ENCODE measurements around the gene NPAS1.

The NPAS1 gene, protein sequence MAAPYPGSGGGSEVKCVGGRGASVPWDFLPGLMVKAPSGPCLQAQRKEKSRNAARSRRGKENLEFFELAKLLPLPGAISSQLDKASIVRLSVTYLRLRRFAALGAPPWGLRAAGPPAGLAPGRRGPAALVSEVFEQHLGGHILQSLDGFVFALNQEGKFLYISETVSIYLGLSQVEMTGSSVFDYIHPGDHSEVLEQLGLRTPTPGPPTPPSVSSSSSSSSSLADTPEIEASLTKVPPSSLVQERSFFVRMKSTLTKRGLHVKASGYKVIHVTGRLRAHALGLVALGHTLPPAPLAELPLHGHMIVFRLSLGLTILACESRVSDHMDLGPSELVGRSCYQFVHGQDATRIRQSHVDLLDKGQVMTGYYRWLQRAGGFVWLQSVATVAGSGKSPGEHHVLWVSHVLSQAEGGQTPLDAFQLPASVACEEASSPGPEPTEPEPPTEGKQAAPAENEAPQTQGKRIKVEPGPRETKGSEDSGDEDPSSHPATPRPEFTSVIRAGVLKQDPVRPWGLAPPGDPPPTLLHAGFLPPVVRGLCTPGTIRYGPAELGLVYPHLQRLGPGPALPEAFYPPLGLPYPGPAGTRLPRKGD

GRCh38 chr19:47019431-47020041, at the start of gene NPAS1:
NPAS1 (plus strand) TSS chr19:47019837; CDS start chr19:47021048, 1,211 bp downstream.
- Mint-ChIP-seq H3K27ac (peak within 1 kb of the TSS; percentile 42), H3K27me3 (peaks cover 57% of the 10 kb centered on the region), H3K4me3 (peak within 1 kb of the TSS; percentile 55), H3K9me3 (no peaks in the 10 kb centered on the region), H3K4me1 (peaks cover 21% of the 10 kb centered on the region), H3K36me3 (no peaks in the 10 kb centered on the region)
- ATAC-seq: peak; percentile 13

GRCh38 chr19:46970815-46971214, 48.8 kb upstream of the NPAS1 start:
- H3K9me3 Mint-ChIP-seq: no peaks in the 10 kb centered on the region
- H3K27me3 Mint-ChIP-seq: no peaks in the 10 kb centered on the region
- H3K4me3 Mint-ChIP-seq: no peak overlapping the region
- peaks cover 13% of the 10 kb centered on the region for H3K4me1 Mint-ChIP-seq
- no peak overlapping the region for H3K27ac Mint-ChIP-seq
- no peak for ATAC-seq
- H3K36me3 Mint-ChIP-seq: peaks cover 20% of the 10 kb centered on the region

DNA sequence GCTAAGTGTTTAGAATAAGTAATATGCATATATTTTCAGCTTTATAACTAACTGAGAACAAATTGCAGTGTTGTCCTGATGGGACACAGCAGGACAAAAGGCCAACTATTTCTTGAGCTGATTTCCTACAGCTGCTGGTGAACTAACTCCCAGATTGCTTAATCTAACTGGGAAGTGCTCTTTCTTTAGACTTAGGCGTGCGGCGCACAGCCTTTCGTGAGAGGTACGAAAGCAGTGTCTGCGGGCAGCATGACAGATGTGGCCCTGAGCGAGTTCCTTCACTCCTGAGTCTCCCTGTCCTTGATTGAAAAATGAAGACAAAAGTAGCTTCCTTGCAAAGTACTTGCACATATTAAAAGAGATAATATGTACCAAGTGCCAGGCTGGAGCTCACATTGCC, 47.3 kb upstream of the NPAS1 start:
- no peak for ATAC-seq
- H3K9me3 Mint-ChIP-seq: no peaks in the 10 kb centered on the region
- H3K4me1 Mint-ChIP-seq: peaks cover 6% of the 10 kb centered on the region
- no peak overlapping the region for H3K27ac Mint-ChIP-seq
- H3K27me3 Mint-ChIP-seq: no peaks in the 10 kb centered on the region
- H3K36me3 Mint-ChIP-seq: peaks cover 10% of the 10 kb centered on the region
- H3K4me3 Mint-ChIP-seq: no peak overlapping the region

- Mint-ChIP-seq H3K4me3 (no peak overlapping the region), H3K36me3 (peaks cover 2% of the 10 kb centered on the region), H3K27me3 (no peaks in the 10 kb centered on the region), H3K4me1 (peaks cover 11% of the 10 kb centered on the region), H3K9me3 (no peaks in the 10 kb centered on the region), H3K27ac (no peak overlapping the region)
- ATAC-seq: no peak
These were observed 45.5 kb upstream of the NPAS1 start for GRCh38 chr19:46974181-46974580.

DNA sequence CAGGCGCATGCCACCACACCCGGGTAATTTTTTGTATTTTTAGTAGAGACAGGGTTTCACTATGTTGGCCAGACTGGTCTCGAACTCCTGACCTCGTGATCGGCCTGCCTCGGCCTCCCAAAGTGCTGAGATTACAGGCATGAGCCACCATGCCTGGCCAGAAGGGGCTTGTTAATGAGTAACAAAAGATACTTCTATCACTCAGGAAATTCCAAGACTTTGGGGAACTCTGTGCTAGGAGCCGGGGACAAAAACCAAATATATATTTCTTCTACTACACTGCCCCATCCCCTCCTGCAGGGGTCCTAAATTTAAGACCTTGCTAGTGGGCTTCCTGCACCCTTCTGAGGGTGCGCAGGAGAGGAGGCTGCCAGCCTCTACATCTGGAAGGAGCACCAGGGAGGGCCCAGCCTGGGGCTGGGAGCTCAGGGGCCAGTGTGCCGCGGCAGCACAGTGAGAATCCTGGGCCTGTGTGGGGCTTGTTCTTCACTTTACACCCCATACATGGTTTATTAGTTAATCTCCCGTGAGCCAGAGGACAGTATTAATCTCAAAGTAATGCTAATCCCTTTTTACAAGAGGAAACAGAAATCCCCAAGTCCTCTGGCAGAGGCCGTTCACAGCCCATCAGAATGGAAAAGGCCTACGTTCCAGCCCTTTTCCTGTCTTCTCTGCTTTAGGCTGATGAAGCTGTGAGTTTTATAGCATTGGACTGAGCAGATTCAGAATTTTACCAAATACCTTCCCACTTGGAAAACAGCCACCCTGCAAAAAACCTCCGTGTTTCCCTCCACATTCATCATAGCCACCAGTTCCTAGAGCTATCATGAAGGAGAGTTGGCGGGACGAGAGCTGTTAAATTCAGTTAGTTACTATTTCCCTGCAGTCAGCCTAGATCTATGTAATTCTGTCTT, 44.4 kb upstream of the NPAS1 start:
- Mint-ChIP-seq H3K27me3 (no peaks in the 10 kb centered on the region), H3K4me3 (no peak overlapping the region), H3K4me1 (peaks cover 18% of the 10 kb centered on the region), H3K9me3 (no peaks in the 10 kb centered on the region), H3K36me3 (peaks cover 8% of the 10 kb centered on the region), H3K27ac (no peak overlapping the region)
- ATAC-seq: no peak

- Mint-ChIP-seq H3K4me3 (no peak overlapping the region), H3K4me1 (peaks cover 25% of the 10 kb centered on the region), H3K9me3 (no peaks in the 10 kb centered on the region), H3K27ac (no peak overlapping the region), H3K36me3 (peaks cover 8% of the 10 kb centered on the region), H3K27me3 (no peaks in the 10 kb centered on the region)
- ATAC-seq: no peak
These were observed 43.5 kb upstream of the NPAS1 start for GRCh38 chr19:46975925-46976782.

DNA sequence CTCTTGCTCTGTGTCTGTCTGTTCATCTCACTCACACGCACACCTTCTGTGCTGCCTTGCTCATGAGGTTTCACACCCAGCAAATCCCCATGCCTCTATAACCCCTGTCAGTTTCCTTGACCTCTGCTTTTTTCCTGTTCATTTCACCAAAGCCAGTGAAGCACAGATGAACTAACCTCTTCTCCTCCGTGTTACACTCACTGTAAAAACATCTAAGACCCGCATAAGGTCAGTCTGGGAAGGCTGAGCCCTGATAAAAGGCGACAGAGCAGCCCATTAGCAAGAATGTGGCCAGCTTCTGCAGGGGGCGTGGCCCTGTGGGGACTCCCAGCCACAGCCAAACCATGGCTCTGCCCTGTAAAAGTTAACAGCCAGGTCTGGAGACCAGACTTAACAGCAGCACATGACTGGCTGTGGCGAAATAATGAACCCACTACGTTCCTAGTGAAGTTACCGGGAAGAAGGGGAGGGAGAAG, 42.8 kb upstream of the NPAS1 start:
- no peak overlapping the region for H3K27ac Mint-ChIP-seq

DNA sequence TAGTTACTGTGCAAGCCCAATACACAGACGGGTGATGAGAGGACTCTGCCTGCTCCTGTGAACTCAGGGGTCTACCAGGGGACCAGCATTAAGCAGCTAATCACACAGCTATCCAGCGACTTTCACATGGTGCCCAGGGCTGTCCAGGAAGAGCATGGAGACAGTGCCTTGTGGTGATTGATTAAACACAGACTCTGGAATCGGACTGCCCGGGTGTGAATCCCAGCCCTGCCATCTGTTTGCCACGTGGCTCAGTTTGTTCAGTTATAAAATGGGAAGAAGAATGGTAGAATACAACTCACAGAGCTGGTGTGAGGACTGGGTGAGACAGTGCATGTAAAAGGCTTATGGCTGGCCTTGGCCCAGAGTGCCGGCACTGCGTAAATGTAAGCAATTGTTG, 42.1 kb upstream of the NPAS1 start:
- no peak overlapping the region for H3K4me3 Mint-ChIP-seq
- H3K36me3 Mint-ChIP-seq: peaks cover 8% of the 10 kb centered on the region
- ATAC-seq: no peak
- H3K4me1 Mint-ChIP-seq: peaks cover 29% of the 10 kb centered on the region
- H3K9me3 Mint-ChIP-seq: no peaks in the 10 kb centered on the region
- peak overlapping the region; percentile 4 for H3K27ac Mint-ChIP-seq
- no peaks in the 10 kb centered on the region for H3K27me3 Mint-ChIP-seq

More for the DNA sequence above, 42.8 kb upstream of the NPAS1 start:
- no peaks in the 10 kb centered on the region for H3K9me3 Mint-ChIP-seq
- H3K4me1 Mint-ChIP-seq: peaks cover 29% of the 10 kb centered on the region
- no peak overlapping the region for H3K4me3 Mint-ChIP-seq
- H3K36me3 Mint-ChIP-seq: peaks cover 8% of the 10 kb centered on the region
- ATAC-seq: no peak
- H3K27me3 Mint-ChIP-seq: no peaks in the 10 kb centered on the region

GRCh38 chr19:46978171-46978869, 41.3 kb upstream of the NPAS1 start:
- peaks cover 8% of the 10 kb centered on the region for H3K36me3 Mint-ChIP-seq
- ATAC-seq: peak; percentile 20
- no peak overlapping the region for H3K4me3 Mint-ChIP-seq
- peaks cover 29% of the 10 kb centered on the region for H3K4me1 Mint-ChIP-seq
- no peaks in the 10 kb centered on the region for H3K27me3 Mint-ChIP-seq
- H3K9me3 Mint-ChIP-seq: no peaks in the 10 kb centered on the region
- peak overlapping the region; percentile 4 for H3K27ac Mint-ChIP-seq

GRCh38 chr19:46979126-46980105, 40.2 kb upstream of the NPAS1 start:
- no peak overlapping the region for H3K27ac Mint-ChIP-seq

DNA sequence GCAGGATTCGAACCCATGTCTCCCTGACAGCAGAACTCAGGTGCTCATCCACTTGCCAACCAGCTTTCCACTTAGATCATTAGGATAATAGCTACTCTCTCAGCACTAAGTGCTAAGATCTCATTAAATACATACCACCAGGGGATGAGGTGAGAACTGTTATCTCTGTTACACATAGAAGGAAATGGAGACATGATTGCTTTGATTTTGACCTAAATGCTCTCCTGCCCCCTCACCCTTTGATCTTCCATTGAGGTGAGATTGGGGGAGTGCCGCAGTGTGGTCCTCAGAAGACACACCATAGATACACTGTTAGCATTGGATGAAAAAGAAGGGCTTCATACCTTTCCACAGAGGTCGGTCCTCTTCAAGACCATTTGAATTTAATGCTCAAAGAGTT, 38.9 kb upstream of the NPAS1 start:
- Mint-ChIP-seq H3K27ac (no peak overlapping the region), H3K36me3 (peaks cover 8% of the 10 kb centered on the region), H3K9me3 (no peaks in the 10 kb centered on the region), H3K4me3 (no peak overlapping the region), H3K27me3 (no peaks in the 10 kb centered on the region), H3K4me1 (peaks cover 29% of the 10 kb centered on the region)
- no peak for ATAC-seq

More at GRCh38 chr19:46979126-46980105, 40.2 kb upstream of the NPAS1 start:
- no peaks in the 10 kb centered on the region for H3K27me3 Mint-ChIP-seq
- H3K4me1 Mint-ChIP-seq: peaks cover 29% of the 10 kb centered on the region
- no peak overlapping the region for H3K4me3 Mint-ChIP-seq
- no peaks in the 10 kb centered on the region for H3K9me3 Mint-ChIP-seq
- peaks cover 8% of the 10 kb centered on the region for H3K36me3 Mint-ChIP-seq
- no peak for ATAC-seq

GRCh38 chr19:46981286-46981945, 38.2 kb upstream of the NPAS1 start:
- no peak for ATAC-seq

More at GRCh38 chr19:46981286-46981945, 38.2 kb upstream of the NPAS1 start:
- Mint-ChIP-seq H3K27ac (no peak overlapping the region), H3K9me3 (no peaks in the 10 kb centered on the region), H3K4me3 (no peak overlapping the region), H3K4me1 (peaks cover 29% of the 10 kb centered on the region), H3K27me3 (no peaks in the 10 kb centered on the region), H3K36me3 (peaks cover 8% of the 10 kb centered on the region)

Data from stimulated activated memory B cell treated with anti-CD40 and anti-IgM and Interleukin-4, amounts not matched to agents 10 μg/mL and 1 μg/mL and 100 μg/mL, for 72 hours (primary cell).